ENCODE data around the gene MAGOH.

DNA sequence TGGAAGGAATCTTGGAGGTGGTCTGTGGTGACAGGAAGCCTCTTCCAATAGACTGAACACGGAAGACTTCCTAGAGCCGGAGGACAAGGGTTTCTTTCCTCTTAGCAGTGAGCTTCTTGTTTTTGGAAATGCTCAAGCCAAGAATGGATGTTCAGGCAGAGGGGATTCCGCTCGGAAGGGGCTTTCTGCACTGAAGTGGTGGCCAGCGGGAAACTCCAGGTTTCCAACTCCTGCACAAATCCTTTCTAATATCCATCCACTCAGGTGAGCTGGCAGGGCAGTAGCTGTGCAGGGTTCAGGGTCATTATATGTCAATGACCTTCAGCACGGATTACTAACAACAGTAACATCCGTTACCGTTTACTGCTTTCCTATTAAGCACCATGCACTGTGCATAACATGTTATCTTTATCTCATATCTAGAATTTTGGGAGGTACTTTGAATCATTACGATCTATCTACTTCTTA, 42.3 kb downstream of the MAGOH start:
- TF ChIP-seq SP1 (CRISPR knock-in tag; IDR thresholded peaks at IDR 0.05) (no peak), ZNF146 (CRISPR knock-in tag; IDR thresholded peaks at IDR 0.05; ENCODE audit: unreplicated experiment) (no peak), EZH2 (IDR thresholded peaks at IDR 0.05; ENCODE audit: borderline replicate concordance, low read depth, low read length) (no peak), TAF7 (tag; IDR thresholded peaks at IDR 0.05) (no peak), NCOA4 (IDR thresholded peaks at IDR 0.05; ENCODE audit: partially characterized antibody) (no peak)
- TF ChIP-seq, protein P1, sequence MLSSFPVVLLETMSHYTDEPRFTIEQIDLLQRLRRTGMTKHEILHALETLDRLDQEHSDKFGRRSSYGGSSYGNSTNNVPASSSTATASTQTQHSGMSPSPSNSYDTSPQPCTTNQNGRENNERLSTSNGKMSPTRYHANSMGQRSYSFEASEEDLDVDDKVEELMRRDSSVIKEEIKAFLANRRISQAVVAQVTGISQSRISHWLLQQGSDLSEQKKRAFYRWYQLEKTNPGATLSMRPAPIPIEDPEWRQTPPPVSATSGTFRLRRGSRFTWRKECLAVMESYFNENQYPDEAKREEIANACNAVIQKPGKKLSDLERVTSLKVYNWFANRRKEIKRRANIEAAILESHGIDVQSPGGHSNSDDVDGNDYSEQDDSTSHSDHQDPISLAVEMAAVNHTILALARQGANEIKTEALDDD (IDR thresholded peaks at IDR 0.05), result no peak

Measured in K562 (cell line).